ENCODE results near the gene MGAT4B.

- no peak for TF ChIP-seq POLR2AphosphoS5 (IDR thresholded peaks at IDR 0.05; ENCODE audit: low read depth, low read length)
- TF ChIP-seq TAF1 (IDR thresholded peaks at IDR 0.05; ENCODE audit: low read depth, low read length), result no peak
- TF ChIP-seq POU2F2 (IDR thresholded peaks at IDR 0.05; ENCODE audit: low read depth, low read length), result no peak
- no peak for TF ChIP-seq POLR2A (IDR thresholded peaks at IDR 0.05; ENCODE audit: low read depth, low read length)
- no peak for TF ChIP-seq SPI1 (IDR thresholded peaks at IDR 0.05; ENCODE audit: low read depth, low read length)
These were observed 47.7 kb upstream of the MGAT4B start for GRCh38 chr5:179854356-179854755.

Data from GM12891 (cell line).